GM19043 (cell line): Measurements from ENCODE around the gene SCARB1.

Experiments used
- ATAC-seq: cut with Tn5 transposase; IDR thresholded peaks from one replicate; pipeline ENCODE4 v1.9.1; 2021; ENCODE audit warnings: low read depth; ENCODE audit not compliant: unreplicated experiment

SCARB1 gene

DNA sequence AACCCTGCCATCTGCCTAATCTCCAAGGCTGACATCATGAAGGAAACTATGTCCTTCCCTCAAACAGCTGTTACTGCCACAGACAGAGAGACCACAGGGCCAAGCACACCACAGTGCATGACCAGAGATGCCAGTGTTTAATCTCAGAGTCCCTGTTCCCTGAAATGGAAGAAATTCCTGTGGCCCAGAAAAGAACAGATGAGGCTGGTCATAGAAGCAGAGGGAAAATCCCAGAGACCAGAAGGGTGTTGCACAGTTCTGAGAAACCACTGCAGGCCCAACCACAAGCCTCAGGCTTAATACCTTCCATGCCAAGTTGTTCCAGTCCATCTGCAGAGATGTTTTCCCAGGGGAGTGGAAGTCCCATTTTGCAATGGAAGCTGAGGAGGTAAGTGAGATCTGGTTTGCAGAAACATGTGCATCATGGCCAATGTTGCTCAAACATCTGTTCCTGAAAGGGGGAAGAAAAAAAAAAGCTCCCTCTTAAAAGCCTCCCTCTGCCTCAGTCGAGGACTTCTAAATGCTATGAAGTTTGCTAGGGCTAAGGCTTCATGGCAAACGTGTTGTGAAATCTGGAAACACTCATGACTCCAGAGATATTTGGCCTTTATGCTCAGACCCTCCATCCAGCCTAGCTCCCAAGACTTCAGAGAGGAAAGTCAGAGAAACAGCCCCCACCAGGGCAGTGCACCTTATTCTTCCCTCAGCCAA is 98.6 kb downstream of the SCARB1 start:
- no peak for ATAC-seq

DNA sequence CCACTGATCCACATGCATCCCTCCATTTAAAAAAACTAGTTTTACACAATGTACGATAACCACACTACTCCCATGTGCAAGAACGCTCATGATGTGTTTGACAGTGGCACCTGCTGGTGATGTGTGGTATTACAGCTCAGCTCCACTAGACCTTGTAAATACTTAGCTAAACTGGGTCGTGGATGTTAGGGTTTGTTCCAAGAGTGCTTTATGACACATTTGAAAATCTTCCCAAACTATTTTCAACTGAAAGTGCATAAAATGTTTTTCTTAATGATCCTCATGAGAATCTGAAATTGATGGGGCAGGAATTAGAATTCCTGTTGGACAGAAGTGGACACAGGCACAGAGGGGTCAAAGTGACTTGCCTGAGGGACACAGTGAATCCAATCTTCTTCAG is 99.2 kb downstream of the SCARB1 start:
- ATAC-seq: no peak

DNA sequence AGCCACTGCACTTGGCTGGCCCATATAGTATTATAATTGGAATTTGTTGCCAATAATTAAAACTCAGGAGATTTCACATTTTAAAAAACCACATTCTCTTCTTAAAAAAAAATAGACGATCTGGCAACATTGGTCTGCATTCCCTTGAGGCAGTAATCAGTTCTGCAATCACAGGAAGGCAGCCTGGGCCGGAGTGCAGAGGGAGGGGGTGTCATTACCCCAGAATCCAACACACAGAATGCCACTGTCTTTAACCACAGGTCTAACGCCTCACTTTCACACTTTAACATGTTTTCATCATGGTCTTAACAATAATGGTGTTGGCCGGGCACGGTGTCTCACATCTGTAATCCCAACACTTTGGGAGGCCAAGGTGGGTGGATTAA is 100.1 kb downstream of the SCARB1 start:
- ATAC-seq: no peak

DNA sequence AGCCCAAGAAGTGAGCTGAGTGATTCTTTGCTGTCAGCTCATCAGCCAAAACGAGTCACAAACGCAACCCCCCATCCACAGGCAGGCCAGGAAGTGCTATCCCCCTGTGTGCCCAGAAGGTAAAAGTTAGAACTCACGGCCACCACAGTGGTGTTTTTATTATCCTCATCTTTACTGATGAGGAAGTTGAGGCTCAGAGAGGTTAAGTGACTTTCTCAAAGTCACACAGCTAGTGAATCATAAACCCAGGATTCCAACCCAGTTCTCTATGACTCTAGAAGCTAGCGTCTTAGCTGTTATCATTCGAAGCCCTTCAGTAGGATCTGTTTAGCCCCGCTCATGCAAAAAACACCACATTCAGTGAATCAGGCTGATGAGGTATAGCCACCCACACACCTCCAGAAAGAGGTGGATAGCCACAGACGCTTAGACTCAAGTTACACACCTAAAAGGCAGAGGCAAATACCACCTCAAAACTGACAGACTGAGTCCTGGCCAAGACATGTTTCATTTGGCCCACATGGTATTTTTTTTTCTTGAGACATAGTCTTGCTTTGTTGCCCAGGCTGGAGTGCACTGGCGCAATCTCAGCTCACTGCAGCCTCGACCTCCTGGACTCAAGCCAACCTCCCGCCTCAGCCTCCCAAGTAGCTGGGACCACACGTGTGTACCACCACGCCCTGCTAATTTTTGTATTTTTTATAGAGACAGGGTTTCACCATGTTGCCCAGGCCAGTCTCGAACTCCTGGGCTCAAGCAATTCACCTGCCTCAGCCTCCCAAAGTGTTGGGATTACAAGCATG is 100.7 kb downstream of the SCARB1 start:
- ATAC-seq: no peak

DNA sequence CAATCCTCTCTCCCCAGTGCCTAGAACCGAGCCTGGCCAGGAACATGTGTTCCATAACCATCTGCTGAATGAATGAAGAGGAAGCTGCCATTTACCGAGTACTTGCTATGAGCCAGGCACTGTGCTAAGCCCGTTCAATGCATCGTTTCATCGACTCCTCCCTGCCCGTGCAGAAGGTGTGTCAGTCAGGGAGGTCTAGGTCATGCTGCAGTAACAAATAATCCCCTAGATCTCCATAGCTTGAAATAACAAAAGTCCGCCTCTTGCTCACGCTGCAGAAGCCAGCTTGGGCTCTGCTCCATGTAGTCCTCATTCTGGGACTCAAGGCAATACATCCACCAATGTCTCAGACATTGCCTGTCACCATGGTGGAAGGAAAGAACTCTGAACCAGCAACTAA is 101.3 kb downstream of the SCARB1 start:
- ATAC-seq: no peak

DNA sequence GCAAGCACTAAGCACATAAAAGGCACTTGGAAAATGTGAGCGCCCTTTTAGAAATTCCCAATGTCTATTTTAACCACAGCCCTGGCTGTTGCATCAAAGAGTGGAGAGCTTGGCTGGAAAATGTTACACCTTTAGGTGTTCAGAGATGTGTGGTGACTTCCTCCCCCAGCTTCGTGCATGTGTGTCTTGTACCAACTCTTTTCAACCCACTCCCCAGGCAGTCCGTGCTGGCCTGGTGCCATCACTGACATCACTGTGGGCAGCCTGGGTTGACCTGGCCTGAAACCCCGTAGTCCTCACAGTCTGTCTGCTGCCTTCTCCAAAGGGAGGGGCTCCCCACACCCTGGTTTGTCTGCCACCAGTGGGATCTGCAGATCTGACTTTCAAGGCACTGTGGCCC is 101.8 kb downstream of the SCARB1 start:
- no peak for ATAC-seq

DNA sequence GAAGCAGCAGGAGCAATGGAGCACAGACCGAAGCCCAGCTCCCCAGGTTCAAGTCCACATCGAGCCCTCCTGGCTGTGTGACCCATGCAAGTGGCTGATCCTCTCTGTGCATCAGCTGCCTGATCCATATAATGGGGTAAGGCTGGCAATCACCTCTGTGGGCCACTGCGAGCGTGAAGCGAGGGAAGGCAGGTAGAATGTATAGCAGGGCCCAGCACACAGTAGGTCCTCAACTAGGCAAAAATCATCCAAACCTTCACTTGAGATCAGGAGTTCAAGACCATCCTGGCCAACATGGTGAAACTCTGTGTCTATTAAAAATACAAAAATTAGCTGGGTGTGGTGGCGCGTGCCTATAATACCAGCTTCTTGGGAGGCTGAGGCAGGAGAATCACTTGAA is 102.6 kb downstream of the SCARB1 start:
- no peak for ATAC-seq

DNA sequence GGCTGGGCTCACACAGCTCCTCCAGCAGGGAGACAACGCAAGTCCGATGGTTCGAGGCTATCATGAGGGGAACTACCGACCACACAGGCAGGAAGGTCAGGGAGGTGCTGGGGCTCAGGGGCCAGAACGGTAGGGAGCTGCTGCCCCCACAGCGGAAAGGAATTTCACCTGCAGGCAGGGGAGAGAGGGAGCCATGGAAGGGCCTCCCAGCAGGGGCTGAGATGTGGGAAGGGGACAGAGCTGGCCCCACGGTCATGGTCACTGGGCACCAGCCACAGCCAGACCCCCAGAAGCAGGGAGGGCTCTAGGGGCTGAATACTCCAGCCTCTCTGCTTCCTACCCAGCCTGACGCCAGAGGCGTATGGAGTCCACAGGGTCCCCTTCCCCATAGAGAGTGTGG is 103.1 kb downstream of the SCARB1 start:
- ATAC-seq: no peak

DNA sequence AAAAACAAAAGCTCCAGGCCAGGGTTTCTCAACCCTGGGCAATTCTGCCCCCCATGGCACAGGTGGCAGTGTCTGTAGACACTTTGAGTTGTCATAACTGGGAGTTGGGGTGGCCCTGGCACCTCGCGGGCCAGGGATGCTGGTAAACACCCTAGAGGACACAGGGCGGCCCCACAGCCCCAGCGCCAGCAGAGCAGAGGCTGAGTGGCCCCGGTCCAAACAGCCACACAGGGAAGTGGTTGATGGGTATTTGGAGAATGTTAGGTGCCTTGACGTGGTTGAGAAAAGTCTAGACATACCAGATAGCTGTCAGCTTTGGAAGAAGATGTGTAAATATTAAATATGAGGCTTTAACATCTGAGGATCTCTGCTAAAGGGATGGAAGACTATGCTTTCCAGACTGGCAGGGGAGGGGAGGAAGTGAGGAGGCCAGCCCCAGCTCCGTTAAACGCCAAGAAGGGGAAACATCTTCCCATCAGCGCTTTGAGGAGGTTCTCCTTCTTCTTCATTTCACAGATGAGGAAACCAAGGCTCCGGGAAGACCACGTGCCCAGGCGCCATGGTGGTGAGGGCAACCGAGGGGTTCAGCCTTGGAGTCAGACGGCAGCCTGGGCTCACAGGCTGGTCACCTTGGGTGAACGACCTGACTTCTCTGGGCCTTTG is 103.7 kb downstream of the SCARB1 start:
- no peak for ATAC-seq

DNA sequence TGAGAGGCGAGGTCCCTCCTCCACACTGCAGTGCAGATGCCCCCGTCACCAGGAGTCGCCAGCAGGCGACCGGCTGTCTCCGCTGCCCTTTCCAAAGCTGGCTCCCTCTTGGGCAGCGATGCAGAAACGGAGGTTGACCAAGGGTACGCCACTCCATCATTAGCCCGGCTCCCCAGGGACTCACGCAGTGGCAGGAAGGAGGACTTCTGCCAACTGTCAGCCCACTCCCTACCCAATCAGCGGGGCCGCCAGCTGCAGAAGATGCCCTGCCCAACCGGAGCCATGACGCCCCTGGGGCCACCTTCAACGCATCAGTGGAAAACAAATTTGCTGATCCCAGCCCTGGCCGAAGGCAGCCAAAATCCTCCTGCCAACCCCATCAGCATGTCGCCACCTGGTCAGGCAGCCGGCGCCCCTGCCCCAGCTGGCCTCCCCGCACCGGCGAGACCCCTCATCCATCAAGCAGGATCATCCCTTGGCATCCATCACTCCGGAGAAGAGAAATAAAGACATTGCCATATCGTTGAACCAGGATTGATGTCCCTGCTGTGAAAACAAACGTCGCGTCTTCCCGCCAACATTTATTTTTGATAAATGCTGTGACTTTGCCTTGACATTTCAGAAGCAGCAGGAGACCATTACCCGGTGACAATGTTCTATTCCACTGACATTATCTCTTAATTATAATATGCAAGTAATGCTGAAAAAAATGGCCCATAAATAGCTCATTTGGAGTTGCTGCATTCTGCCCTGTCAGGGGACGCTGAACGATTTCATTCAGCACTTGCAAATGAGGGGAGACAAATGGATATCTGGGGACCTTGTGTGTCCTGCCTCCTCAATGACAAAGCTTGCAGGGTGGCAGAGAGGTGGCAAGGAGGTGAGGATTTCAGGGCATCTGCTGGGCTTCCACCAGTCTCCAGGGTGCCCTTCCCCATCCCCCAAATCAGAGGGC is 105.1 kb downstream of the SCARB1 start:
- ATAC-seq: no peak

DNA sequence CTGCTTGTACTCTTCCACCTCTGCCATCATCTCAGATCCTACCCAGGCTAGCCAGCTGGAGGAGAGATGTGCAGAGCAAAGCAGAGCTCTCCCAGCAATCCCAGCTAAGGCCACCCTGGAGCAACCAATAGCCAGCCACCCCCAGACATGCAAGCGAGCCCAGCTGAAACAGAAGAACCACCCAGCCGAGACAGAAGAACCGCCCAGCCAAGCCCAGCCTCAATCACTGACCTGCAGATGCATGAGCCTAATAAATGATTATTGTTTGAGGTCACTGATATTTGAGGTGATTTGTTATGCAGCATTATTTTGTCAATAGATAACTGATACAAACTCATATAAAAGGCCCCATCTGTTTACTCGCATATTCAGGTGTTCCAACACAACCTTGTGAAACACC is 106.3 kb downstream of the SCARB1 start:
- no peak for ATAC-seq

DNA sequence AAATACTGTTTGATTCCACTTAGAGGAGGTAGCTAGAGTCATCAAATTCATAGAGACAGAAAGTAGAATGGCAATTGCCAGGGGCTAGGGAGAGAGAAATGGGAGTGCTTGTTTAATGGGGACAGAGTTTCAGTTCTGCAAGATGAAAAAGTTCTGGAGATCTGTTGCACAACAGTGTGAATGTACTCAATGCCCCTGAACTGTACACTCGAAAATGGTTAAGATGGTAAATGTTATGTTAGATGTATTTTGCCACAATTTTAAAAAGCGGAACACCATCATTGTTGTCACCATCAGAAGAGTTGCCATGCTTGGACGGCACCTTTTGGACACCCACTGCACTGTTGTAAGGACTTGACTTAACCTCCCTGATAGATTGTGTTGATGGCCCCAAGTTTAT is 106.9 kb downstream of the SCARB1 start:
- ATAC-seq: no peak

DNA sequence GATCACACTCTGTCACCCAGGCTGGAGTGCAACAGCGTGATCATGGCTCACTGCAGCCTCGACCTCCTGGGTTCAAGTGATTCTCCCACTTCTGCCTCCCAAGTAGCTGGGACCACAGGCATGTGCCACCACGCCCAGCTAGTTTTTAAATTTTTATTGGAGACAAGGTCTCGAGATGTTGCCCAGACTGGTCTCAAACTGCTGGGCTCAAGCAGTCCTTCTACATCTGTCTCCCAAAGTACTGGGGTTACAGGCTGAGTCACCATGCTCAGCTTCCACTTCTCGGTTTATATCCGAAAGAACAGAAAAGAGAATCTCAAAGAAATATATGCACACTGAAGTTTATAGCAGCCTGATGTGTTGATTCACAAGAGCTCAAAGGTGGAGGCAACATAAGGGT is 107.5 kb downstream of the SCARB1 start:
- ATAC-seq: no peak

DNA sequence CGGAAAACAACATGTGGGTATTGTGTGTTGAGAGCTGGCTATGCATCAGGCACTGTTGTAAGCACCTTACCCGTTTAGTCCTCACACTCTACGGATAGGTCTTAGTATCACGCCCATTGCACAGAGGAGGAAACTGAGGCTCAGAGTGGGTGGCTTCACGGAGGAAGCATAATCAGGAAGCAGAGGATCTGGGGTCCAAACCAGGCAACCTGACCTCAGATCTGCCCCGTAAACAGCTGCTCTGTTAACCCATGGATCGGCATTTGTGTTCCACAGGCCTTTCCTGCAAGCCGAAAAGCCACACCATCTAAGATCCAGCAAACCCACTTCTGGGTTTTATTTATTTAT is 107.9 kb downstream of the SCARB1 start:
- ATAC-seq: no peak

DNA sequence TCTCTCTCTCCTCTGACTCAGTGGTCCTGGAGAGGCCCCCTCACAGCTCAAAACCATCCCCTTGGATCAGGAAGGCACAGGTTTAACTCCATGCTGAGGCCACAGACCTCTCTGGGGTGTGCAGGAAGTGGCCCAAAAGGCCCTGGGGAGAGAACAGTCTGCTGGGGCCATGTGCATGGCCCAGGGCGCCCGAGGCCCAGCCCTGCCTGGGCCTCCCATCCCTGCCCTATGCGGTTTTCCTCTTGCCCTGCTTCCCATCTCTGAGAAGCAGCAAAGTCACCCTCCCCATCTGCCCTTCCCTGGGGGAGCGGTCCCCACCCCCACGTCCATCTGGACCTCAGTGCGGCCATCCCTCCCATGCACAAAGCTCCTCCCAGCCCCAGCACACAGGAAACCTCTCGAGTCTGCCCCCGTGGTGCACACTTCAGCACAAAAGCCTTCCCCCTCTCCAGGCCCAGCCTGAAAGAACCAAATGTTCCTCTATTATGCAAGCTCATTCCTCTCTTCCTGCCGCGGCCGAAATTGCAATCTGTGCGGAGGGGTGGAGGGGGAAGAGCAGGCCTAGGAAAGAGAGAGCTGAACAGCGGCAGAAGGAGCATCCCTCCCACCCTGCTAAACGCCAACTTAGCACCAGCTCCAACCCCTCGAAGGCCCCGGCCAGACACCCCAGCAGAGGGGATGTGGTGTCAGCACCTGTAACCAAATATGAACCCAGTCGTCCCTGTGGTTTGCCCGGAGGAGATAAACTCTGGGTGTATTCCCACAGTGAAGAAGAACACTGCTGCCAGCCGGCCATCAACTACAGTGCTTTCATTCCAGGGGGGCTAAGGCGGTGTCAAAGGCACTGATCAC is 108.5 kb downstream of the SCARB1 start:
- ATAC-seq: peak; percentile 59

DNA sequence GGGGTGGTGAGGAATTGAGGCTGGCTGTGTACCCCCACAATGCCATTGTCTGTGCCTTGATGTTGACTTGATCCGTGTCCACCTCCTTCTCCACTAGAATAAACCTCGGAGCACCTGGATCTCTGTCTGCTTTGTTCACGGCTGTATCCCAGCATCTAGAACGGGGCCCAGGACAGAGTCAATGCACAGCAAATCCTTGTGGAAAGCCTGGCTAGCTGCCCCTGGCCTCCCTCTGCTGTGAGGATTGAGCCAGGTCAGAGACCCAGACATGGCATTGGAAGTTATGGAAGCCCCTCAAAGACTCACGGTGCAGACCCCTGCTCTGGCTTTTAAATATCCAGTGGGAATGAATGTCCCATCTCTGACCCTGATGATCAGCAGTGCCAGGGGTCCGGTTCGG is 109.2 kb downstream of the SCARB1 start:
- ATAC-seq: no peak

DNA sequence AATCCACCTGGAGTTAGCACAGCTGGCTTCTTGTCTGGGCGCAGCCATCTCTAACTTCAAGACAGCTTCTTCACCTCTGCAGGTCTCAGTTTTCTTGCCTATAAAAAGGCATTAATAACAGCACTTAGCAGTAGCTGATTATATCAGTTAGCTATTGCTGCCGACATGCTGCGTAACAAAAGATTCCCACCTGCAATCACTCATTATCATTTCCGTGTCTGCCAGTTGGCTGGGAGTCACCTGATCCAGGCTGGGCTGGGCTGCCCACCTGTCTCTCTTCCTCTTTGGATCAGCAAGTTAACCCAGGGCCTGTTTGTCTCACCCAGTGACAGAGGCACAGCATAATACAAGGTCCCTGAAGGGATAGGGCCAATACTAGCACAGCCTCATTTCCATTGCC is 109.7 kb downstream of the SCARB1 start:
- no peak for ATAC-seq

DNA sequence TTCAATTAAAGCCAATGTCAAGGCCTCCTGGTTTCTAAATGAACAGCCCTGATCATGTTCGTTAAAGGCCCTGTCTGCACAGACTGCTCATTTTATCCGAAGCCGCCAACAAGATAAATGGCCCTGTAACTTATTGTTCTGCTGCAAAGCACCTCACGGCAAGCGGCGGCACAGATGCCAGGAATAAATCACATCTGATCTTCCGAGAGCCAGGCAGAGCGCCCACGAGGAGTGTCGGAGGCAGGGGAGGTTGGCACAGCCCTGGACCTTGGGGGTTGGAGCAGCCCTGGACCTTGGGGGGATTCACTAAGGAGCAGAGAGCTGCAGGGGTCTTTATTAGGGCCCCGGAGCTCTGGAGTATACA is 110.5 kb downstream of the SCARB1 start:
- ATAC-seq: no peak

DNA sequence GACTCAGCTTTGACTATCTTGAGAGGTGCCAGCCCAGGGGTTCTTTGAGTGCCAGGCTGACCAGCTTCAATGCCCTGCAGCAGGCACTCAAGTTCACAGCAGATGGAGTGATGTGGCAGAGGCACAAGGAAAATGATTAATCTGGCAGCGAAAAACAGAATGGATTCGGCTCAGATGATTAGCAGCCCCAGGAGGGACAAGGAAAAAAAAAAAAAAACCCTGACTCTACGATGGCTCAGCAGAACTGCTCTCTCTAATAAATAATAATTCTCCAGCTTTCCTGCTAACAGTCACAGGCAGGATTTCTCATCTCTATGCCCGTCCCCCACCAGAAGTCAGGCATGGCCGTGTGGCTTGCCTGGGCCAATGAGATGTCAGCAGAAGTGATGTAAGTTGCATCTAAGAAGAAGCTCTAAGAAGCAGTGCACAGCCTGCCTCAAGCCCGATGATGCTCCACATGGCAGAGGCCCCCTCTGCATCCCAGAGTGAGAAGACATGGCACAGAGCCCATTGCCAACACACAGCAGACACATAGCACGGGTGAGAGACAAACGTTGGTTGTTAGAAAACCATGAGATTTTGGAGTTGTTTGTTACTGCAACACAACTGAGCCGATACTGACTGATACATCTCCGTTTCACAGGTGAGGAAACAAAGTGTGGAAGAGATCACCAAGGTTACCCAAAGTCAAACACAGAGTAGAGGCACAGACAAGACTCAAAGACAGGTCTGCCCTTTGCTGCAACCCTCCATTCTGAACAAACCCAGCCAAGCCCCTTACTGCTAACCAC is 111.0 kb downstream of the SCARB1 start:
- ATAC-seq: no peak
